WTC11 (cell line): ENCODE results near the gene GJB2.

Experiments
- CTCF ChIP-seq: fragments of 200-600 bp; IDR thresholded peaks from 2 replicates; pipeline ENCODE4 v1.8.0; 2022; ENCODE audit warnings: antibody characterized with exemption
- GABPB1 ChIP-seq: sonication (generic); formaldehyde crosslinking; IDR thresholded peaks from 2 replicates; pipeline ENCODE4 v1.8.1; 2023; ENCODE audit warnings: mild to moderate bottlenecking, missing genetic modification reagents
- IRF1 ChIP-seq: sonication (generic); formaldehyde crosslinking; IDR thresholded peaks from 2 replicates; pipeline ENCODE4 v1.8.0; 2023; ENCODE audit warnings: missing genetic modification reagents
- IRF2 ChIP-seq: sonication (generic); formaldehyde crosslinking; IDR thresholded peaks from 2 replicates; pipeline ENCODE4 v1.8.0; 2022; ENCODE audit warnings: low read depth, missing genetic modification reagents, borderline replicate concordance
- KAT7 ChIP-seq: sonication (generic); formaldehyde crosslinking; IDR thresholded peaks from 2 replicates; pipeline ENCODE4 v1.8.1; 2023; ENCODE audit warnings: missing genetic modification reagents, mild to moderate bottlenecking, borderline replicate concordance
- PREB ChIP-seq: sonication (generic); formaldehyde crosslinking; IDR thresholded peaks from 2 replicates; pipeline ENCODE4 v1.8.1; 2022; ENCODE audit warnings: mild to moderate bottlenecking, missing genetic modification reagents, moderate library complexity, borderline replicate concordance
- USF1 ChIP-seq: sonication (generic); formaldehyde crosslinking; IDR thresholded peaks from 2 replicates; pipeline ENCODE4 v1.8.0; 2022; ENCODE audit warnings: mild to moderate bottlenecking, missing genetic modification reagents
- ZNF232 ChIP-seq: sonication (generic); formaldehyde crosslinking; IDR thresholded peaks from 2 replicates; pipeline ENCODE4 v1.8.0; 2022; ENCODE audit warnings: mild to moderate bottlenecking, missing genetic modification reagents
- TF ChIP-seq, protein P1 (sequence below): sonication (generic); formaldehyde crosslinking; IDR thresholded peaks from 2 replicates; pipeline ENCODE4 v1.8.0; 2022; ENCODE audit warnings: mild to moderate bottlenecking, missing genetic modification reagents
- TF ChIP-seq, protein P2 (sequence below): sonication (generic); formaldehyde crosslinking; IDR thresholded peaks from 2 replicates; pipeline ENCODE4 v1.8.1; 2023; ENCODE audit warnings: mild to moderate bottlenecking, missing genetic modification reagents
- TF ChIP-seq, protein P3 (sequence below): sonication (generic); formaldehyde crosslinking; IDR thresholded peaks from 2 replicates; pipeline ENCODE4 v1.8.1; 2023; ENCODE audit warnings: mild to moderate bottlenecking, missing genetic modification reagents, moderate library complexity
- TF ChIP-seq, protein P4 (sequence below): sonication (generic); formaldehyde crosslinking; IDR thresholded peaks from 2 replicates; pipeline ENCODE4 v1.8.1; 2023; ENCODE audit warnings: mild to moderate bottlenecking, moderate library complexity, missing genetic modification reagents
- TF ChIP-seq, protein P5 (sequence below): sonication (generic); formaldehyde crosslinking; IDR thresholded peaks from 2 replicates; pipeline ENCODE4 v1.8.1; 2023; ENCODE audit warnings: mild to moderate bottlenecking, missing genetic modification reagents

GRCh38 chr13:20221772-20222171 is 29.0 kb upstream of the GJB2 start:
- TF ChIP-seq PREB (CRISPR knock-in tag) (no peak), USF1 (CRISPR knock-in tag) (no peak), CTCF (no peak), IRF2 (CRISPR knock-in tag) (no peak), ZNF232 (no peak), IRF1 (CRISPR knock-in tag) (no peak), GABPB1 (CRISPR knock-in tag) (no peak), KAT7 (CRISPR knock-in tag) (no peak)
- TF ChIP-seq, protein P1, sequence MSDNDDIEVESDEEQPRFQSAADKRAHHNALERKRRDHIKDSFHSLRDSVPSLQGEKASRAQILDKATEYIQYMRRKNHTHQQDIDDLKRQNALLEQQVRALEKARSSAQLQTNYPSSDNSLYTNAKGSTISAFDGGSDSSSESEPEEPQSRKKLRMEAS (CRISPR knock-in tag): no peak
- TF ChIP-seq, protein P2, sequence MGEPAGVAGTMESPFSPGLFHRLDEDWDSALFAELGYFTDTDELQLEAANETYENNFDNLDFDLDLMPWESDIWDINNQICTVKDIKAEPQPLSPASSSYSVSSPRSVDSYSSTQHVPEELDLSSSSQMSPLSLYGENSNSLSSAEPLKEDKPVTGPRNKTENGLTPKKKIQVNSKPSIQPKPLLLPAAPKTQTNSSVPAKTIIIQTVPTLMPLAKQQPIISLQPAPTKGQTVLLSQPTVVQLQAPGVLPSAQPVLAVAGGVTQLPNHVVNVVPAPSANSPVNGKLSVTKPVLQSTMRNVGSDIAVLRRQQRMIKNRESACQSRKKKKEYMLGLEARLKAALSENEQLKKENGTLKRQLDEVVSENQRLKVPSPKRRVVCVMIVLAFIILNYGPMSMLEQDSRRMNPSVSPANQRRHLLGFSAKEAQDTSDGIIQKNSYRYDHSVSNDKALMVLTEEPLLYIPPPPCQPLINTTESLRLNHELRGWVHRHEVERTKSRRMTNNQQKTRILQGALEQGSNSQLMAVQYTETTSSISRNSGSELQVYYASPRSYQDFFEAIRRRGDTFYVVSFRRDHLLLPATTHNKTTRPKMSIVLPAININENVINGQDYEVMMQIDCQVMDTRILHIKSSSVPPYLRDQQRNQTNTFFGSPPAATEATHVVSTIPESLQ (CRISPR knock-in tag): no peak
- TF ChIP-seq, protein P3, sequence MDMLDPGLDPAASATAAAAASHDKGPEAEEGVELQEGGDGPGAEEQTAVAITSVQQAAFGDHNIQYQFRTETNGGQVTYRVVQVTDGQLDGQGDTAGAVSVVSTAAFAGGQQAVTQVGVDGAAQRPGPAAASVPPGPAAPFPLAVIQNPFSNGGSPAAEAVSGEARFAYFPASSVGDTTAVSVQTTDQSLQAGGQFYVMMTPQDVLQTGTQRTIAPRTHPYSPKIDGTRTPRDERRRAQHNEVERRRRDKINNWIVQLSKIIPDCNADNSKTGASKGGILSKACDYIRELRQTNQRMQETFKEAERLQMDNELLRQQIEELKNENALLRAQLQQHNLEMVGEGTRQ (CRISPR knock-in tag): no peak
- TF ChIP-seq, protein P4, sequence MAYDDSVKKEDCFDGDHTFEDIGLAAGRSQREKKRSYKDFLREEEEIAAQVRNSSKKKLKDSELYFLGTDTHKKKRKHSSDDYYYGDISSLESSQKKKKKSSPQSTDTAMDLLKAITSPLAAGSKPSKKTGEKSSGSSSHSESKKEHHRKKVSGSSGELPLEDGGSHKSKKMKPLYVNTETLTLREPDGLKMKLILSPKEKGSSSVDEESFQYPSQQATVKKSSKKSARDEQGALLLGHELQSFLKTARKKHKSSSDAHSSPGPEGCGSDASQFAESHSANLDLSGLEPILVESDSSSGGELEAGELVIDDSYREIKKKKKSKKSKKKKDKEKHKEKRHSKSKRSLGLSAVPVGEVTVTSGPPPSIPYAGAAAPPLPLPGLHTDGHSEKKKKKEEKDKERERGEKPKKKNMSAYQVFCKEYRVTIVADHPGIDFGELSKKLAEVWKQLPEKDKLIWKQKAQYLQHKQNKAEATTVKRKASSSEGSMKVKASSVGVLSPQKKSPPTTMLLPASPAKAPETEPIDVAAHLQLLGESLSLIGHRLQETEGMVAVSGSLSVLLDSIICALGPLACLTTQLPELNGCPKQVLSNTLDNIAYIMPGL: no peak
- TF ChIP-seq, protein P5, sequence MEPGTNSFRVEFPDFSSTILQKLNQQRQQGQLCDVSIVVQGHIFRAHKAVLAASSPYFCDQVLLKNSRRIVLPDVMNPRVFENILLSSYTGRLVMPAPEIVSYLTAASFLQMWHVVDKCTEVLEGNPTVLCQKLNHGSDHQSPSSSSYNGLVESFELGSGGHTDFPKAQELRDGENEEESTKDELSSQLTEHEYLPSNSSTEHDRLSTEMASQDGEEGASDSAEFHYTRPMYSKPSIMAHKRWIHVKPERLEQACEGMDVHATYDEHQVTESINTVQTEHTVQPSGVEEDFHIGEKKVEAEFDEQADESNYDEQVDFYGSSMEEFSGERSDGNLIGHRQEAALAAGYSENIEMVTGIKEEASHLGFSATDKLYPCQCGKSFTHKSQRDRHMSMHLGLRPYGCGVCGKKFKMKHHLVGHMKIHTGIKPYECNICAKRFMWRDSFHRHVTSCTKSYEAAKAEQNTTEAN (CRISPR knock-in tag): no peak
